Tongue (tissue), 2 donors: ENCODE measurements around the gene TMEM163. TPM values are rescaled to one million over a fixed set of nuclear protein-coding genes. Genes with fewer than 3 reads are reported as not detected.
"Not testable (repeated sequence)": the region's sequence is repeated elsewhere in the genome, so short reads cannot be mapped to it uniquely, and the experiment has no call there.

ENCODE experiments used
- DNase-seq: peaks from one replicate; pipeline ENCODE4 v3.0.0-alpha.2; 2015
- total RNA-seq: library from RNA; depleted of rRNA; stranded (reverse); fragments of >200 nt; gene quantifications from one replicate; pipeline ENCODE4 v1.2.3, GENCODE V29; 2014

Gene TMEM163
- total RNA-seq, 1 donor from 2014 or later, result 0.72 TPM

DNA sequence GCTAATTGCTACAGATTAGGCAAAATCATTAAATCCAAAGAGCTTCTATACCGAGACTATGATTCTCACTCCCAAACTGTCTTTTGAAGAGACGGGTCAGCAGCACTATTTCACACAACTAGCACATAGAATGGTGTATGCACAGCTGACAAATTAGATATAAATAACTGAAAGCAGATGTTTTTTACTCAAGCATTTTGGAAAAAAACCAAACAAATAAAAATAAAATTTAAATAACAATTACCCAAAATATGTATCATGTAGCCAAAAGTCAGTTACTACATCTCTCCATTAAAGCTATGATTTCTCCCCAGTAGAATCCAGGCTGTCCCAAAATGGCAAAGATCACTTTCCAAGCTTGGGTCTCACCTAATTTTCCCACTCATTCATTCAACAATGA, 107.9 kb downstream of the TMEM163 start:
- no peak for DNase-seq

DNA sequence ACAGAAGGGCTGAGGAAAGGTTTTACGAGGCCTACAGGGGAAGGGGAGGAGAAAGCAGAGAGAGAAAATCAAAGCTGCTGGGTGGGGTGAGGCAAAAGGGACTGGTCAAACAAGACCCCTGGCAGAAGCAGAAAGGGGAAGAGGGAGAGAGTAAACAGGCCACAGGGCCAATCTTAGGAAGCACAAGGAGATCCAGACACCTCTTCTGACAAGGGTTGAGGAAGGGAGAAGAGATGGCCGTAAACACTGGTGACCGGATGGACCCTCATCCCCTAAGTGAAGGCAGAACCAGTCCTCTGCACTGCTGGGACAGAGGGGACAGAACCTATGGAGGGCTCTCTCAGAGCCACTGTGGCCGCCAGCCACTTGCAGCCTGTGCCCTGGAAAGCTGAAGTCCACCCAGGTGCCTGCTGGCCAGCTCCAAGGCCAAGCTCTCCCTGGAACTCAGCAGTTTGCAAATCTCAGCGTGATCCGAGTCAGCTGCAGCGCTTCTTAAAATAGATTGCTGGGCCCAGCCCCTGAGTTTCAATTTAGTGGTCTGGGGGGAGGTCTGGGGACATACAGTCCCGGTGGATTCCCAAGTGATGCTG, 108.8 kb downstream of the TMEM163 start:
- peak; percentile 17 for DNase-seq

DNA sequence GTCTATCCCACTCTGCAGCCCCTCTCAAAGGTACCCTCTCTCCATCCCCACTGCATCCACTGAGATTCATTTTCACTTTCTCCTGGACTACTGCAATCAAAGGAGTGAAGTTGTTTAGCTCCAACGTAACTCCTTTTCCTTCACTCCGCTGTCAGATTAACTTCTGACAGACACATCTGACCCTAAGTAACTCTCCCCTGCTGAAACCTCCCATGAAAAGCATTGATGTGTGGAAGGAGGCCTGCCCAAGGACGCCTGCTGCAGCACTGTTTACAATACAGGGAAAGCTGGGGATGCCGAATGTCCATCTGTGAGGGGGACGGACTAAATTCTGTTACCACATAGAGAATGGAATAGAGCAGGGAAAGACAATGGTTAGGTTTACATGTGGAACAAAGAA, 114.8 kb downstream of the TMEM163 start:
- DNase-seq, result no peak

DNA sequence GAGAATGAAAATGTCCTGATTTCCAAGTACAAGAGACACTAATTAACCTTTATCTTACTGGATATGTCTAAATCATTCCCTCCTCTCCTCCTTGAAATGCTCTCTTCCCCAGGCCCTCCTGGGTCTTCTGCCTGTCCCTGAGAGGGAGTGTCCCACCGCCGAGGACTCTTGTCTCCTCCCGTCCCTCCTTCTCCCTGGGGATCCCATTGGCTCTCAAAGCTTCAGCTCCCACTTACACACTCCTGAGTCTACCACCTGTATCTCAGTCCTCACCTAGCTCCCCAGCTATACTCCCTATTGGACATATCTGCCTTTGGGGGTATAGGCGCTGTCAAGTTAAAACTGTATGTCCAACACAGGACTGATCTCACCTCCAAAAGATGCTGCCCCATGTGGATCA, 116.1 kb downstream of the TMEM163 start:
- DNase-seq, result no peak

DNA sequence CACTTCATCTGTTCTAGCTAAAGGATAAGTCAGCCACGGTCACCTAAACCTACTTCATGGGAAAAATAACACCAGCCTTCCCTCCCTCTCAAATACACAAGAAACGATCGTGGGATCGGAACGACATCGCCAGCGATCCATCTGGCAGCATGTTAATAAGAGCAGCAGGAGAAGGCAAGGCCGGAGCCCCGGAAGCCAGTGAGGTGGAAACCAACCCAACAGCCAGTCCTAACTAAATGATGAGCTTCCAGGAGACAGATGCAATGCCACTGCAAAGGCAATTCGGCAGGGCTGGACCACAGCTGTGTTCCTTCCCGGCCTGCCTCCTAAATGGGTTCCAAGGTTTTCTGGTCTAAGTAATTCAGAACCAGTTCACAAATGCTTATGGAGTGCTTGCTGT, 117.5 kb downstream of the TMEM163 start:
- no peak for DNase-seq

DNA sequence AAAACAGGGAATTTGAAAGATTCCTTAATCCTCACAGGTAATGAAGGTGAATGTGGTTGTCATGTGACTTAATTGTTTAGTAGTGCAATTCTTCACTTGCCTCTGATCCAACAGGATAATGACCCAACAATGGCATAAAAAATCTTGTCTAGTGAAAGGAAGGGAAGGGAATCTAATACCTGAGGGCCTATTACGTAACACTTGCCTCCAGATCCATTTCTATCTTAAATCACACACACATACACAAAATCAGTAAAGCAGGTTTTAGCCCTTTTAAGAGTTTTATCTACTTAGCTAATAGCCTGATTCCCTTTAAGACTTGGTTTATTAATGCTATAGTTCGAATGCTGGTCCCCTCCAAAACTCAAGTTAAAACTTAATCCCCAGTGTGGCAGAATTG, 118.6 kb downstream of the TMEM163 start:
- no peak for DNase-seq

DNA sequence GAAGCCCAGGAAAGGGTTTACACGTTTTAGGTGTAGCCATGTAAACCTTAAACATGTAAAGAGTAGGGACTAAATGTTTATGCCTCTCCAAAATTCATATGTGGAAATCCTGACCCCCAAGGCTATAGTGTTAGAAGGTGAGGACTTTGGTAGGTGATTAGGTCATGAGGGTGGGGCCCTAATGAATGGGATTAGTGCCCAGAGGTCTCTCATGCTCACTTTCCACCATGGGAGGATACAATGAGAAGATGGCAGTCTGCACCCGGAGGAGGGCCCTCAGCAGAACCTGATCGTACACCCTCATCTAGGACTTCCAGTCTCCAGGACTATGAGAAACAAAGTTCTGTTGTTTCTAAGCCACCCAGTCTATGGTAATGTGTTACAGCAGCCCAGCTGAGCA, 119.6 kb downstream of the TMEM163 start:
- no peak for DNase-seq

DNA sequence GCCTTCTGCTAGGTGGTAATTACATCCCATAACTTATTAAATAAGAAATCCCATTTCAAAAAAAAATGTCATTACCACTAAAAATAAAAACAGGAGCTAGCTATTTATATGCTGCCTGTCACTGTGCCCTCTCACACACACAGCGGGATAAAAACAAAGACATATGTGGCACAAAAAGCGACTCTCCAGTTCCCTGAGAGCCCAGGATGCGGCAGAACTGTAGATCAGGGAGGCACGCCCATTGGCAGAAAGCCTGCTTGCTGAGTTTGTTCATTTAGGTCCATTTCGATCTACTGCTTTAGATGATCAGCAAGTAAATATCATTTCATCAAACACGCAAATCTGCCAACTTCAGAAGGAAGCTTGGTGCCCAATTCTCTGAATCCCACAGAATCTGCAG, 124.4 kb downstream of the TMEM163 start:
- DNase-seq, result no peak

DNA sequence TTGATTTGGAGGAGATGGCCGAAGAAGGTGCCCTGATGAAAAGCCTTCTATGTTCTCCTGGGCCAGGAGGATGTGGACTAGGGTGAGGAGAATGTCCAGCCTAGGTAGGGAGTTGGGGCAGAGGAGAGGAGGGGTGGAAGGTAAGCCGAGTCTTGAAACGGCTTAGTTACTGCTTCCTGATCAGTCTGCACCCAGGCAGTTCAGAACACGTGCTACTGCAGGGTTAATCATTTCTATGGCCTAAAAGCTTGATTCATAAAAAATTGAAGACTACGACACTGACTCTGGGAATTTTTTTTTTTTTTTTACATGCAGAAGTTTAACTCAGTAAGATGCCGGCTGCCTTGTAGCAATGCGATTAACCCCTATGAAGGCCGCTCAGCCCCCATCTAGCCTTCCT, 125.3 kb downstream of the TMEM163 start:
- DNase-seq, result no peak

DNA sequence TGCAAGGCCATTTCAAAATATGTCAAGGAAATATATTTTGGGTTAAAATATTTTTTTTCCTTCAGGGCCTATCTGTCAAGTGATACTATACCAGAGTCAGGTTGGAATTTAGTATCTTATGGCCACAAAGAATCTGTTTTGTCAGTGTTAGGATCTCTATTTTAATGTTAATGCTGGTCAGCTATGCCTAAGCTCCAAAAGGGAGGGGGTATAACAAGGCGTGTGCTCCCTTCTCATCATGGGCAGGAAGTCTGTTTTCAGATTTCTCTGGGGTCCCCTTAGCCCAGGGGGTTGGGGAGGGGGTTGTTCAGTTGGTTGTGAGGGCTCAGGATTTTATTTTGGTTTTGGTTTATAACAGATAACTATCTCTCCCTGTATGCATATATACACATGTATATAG, 126.4 kb downstream of the TMEM163 start:
- DNase-seq, result no peak

DNA sequence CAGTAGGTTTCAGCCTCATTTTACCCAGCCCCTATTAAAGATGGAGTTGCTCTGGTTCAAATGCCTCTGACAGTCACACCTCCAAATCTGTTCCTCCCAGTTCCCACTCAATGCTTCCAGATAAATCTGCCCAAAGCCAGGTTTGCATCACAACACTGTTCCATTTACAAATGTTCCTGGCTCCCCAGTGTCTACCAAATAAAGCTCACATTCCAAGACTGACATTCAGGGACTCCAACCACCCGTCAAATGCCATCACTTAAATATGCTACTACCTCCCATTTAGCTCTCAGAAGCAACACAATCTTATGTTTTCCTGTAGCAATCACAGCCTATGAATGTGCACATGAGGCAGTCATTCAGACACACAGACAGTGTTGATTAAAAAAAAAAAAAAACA, 127.3 kb downstream of the TMEM163 start:
- DNase-seq, result no peak

DNA sequence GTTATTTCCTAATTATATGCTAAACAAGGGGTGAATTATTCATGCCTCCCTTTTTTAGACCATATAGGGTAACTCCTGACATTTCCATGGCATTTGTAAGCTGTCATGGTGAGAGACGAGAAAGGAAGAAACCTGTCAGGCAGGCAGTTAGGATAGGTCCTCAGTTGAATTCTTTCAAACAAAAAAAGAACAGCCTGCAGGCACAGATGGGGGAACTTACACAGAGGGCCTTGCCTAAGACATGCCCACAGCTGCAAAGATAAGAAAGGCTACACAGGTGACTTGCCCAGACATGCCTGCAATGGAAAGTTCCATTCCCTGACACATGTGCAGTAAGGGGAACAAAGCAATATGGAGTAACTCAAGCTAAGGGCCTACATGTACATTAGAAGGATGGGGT, 128.1 kb downstream of the TMEM163 start:
- DNase-seq, result no peak

DNA sequence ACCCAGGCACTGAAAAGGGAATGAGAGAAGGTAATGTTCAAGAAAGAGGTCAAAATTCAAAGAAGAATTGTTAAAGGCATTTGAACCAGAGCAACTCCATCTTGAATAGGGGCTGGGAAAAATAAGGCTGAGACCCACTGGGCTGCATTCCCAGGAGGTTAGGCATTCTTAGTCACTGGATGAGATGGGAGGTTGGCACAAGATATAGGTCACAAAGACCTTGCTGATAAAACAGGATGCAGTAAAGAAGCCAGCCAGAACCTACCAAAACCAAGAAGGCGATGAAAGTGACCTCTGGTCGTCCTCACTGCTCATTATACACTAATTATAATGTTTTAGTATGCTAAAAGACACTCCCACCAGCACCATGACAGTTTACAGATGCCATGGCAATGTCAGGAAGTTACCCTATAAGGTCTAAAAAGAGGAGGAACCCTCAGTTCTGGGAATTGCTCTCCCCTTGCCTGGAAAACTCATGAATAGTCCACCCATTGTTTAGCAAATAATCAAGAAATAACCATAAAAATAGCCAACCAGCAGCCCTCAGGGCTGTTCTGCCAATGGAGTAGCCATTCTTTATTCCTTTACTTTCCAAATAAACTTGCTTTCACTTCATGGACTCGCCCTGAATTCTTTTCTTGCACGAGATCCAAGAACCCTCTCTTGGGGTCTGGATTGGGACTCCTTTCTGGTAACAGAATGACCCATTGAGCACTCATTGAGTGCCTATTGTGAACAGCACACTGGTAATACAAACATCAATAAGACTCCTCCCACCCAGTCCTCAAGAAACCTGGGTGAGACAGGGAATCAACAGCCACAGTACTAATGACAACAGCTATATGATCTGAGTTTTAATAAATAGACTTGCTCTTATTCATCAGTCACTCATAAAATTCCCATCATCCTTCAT, 129.4 kb downstream of the TMEM163 start:
- not testable (repeated sequence) for DNase-seq

DNA sequence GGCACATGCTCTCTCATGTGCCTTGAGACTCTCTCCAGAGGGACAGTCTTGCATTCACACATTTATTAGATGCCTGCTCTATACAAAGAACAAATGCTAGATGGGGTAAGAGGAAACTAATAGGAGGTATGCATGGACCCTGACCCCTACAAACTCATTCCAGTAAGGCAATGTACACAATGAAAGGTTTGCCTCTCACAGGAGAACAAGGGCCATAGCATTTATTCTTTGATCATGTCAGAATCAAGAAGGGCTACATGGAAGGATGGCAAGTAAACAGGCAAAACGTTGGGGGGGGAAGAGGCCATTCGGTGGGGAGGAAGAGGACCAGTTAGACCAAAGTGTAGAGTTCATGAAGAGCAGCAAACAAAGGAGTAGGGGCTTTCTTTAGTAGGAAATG, 130.2 kb downstream of the TMEM163 start:
- DNase-seq, result no peak

DNA sequence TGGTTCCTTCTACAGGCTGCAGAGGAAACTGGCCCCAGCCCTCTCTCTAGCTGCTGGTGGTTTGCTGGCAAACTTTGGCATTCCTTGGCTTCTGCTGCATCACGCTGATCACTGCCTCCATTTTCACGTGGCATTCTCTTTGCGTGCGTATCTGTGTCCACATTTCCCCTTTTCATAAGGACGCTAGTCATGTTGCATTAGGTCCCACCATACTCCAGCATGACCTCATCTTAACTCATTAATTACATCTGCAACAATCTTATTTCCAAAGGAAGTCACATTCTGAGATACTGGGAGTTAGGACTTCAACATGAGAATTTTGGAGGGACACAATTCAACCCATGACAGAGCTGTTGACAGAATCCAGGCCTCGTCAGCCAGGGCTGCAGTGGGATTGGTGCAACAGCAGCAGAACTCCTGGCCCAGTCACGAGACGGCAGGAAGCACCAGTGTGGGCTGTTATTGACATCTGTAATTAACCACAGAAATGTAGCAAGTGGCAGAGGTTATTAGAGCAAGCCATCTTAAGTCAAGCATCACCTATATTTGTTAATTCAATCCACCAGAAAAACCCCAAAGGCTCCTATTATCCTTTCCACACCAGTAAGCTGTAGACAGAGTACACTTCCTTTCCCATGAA, 132.4 kb downstream of the TMEM163 start:
- DNase-seq, result no peak

DNA sequence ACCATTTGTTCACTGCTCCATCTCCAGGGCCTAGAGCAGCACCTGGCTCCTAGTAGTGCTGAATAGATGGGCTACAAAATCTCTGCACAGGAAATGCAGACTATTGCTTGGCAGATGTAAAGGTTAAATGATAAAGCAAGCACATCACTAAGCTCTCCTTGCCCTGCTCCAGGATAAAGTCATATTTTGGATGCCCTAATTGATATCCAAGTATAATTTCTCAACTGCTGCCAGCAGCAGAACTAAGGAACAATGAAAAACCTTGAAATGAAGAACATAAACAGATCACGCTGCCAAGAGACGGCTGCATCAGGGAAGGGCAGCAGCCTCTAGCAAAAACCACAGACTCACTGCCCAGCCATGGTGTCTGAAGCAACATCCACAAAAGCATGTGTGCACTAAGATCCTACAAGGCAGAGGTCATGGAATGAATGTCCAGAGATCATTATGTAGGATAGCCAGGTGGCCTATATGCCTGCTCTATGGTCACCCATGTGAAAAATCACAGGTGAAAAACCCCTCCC, 134.7 kb downstream of the TMEM163 start:
- DNase-seq, result no peak

DNA sequence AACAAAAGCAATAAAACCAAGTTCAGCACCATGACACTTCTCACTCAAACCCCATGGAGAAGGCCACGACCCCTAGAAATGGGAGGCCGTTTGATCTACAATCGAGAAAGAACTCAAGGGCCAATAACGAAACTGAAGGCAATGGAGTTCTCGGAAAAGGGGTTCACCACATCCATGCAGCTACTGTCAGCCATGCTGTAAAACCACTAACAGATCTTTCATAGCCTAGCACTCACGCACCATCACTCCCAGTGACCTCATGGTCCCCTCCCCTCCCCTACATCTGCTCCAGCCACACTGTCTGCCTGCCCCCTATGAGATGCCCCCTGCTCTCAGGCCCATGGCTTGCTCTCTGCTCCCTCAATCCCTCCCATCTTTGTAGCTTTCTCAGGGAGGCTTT, 135.3 kb downstream of the TMEM163 start:
- no peak for DNase-seq

DNA sequence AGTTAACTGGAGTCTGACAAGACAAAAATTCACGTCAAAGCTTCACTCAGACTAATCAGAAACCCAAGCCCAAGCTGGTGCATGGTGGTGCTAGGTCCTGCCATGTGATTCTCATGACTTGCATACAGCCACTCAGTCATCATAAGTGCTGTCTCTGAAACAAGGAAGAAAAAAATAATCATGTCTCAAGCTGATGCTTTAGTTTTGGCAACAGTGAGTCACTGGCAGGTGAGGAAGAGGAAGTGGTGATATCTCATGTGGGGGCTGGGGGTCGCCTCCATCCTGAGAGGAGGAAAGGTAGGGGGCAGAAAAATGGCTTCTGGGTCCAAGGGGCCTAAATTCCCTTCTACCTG, 136.3 kb downstream of the TMEM163 start:
- DNase-seq, result no peak

DNA sequence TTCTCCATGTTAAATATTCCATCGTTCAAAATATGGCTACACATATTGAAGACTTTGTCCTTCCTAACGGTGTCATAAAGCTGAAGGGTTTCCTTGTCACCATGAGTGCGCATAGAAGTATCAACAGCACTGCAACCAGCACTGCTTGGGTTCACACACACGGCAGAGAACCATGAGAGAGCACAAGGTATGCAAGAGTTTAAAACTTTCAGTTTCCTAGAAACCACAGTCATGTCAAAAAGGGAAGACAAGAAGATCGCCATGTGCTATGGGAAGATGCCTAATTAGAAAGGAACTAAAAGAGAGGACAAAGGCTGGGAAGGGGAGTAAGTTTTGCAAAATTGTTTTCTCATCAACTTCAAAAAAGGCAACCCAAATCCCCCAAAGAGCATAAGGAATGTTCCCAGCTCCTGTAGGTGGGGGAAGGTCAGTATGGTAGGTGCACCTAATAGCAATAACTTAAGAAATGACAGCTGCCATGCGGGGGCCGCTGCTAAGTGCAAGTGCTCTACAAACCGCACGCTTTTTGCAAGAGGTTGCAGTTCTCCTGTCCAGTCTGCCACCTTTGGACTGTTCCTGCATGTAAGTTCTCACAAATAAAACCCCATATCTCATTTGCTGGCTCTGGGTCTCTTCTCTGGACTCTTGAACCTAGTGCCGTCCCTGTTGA, 136.8 kb downstream of the TMEM163 start:
- no peak for DNase-seq

DNA sequence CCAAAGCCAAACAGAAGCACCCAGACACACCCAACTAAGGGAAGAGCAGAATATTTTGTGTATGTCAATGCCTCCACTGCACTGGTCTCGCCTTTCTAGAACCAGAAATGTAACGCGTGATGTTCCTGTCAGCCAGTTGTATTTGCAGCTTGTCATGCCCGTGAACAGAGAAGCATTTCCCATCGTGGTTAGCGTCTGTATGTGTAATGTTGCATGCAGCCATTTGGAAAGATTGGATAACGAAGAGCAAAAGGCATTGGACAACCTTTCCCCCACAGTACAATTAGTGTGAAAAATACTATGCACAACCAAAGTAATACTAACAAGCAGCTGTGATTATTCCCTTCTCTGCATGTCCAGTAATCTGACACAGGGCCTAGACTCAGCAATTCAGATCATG, 140.5 kb downstream of the TMEM163 start:
- no peak for DNase-seq

DNA sequence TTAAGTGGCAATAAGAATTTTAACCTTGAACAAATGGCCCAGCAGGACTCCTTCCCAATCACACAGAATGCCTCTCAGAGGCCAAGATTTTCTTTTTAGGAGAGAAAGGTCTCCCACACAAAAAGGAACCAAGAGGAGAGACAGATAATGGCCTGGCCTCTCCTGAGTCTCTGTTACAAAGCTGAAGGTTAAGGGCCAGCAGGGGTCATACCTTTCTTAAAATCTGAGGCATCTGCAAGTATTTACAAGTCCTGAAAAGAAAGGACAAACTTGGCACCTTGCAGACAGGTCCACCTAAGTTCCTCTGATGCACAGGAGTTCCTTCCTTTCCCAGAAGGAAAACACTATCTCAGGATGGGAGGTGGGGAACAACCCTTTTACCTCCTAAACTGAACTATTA, 142.3 kb downstream of the TMEM163 start:
- DNase-seq, result no peak

DNA sequence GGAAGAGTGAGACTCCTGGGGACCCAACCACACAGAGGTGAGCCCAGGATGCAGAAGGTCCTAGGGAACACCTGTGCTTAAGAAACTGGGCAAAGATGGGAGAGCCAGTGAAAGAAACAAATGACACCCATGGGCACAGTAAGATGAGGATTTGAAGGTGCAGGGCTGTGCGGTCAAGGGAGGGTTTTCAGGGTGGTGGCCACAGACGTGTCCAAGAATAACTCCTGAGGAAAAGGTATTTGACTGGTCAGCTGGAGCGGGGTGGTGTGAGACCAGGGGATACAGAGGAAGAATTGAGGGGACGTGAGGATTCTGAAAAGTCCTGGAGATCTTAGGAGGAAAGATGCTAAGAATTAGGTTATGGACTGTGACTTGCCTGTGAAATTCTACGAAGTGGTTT, 142.9 kb downstream of the TMEM163 start:
- no peak for DNase-seq
